Breast epithelium (tissue), 3 donors: ENCODE measurements around the gene PAPPA.

Experiments used
- POLR2A ChIP-seq: fragments of 450-650 bp; IDR thresholded peaks from one replicate; pipeline ENCODE4 v1.6.1; 2016; ENCODE audit warnings: antibody characterized with exemption, mild to moderate bottlenecking, moderate library complexity
- POLR2AphosphoS5 ChIP-seq, 3 donors: sonication (generic); formaldehyde crosslinking; IDR thresholded peaks; one replicate each; pipeline ENCODE4 v1.6.1; 2017; ENCODE audit warnings: antibody characterized with exemption in 3 of 3
- TF ChIP-seq, protein P1 (sequence below), 3 donors: fragments of 450-650 bp; IDR thresholded peaks; one replicate each; pipeline ENCODE4 v1.5.1; 2016 to 2017; ENCODE audit warnings: antibody characterized with exemption in 3 of 3, mild to moderate bottlenecking in 3 of 3, moderate library complexity in 3 of 3

DNA sequence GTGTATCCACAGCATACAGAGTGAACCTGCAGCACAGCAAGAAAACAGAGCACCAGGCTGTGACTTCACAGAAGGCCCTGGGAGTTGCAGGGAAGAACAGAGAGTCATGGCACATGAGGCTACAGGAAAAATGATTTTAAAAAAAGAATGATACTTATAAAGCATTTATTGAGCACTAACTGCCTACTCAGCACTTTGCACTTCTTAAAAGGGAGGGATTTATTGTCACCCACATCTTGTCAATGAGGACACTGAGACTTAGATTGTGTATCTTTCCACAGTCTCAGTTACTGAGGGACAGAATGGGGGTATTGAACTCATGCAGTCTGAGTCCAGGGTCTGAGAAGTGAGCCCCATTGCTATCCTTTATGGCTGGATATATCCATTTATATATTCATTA, 288.9 kb downstream of the PAPPA start:
- TF ChIP-seq POLR2AphosphoS5 (IDR thresholded peaks at IDR 0.05) (no peak), POLR2A (no peak)
- TF ChIP-seq, protein P1, sequence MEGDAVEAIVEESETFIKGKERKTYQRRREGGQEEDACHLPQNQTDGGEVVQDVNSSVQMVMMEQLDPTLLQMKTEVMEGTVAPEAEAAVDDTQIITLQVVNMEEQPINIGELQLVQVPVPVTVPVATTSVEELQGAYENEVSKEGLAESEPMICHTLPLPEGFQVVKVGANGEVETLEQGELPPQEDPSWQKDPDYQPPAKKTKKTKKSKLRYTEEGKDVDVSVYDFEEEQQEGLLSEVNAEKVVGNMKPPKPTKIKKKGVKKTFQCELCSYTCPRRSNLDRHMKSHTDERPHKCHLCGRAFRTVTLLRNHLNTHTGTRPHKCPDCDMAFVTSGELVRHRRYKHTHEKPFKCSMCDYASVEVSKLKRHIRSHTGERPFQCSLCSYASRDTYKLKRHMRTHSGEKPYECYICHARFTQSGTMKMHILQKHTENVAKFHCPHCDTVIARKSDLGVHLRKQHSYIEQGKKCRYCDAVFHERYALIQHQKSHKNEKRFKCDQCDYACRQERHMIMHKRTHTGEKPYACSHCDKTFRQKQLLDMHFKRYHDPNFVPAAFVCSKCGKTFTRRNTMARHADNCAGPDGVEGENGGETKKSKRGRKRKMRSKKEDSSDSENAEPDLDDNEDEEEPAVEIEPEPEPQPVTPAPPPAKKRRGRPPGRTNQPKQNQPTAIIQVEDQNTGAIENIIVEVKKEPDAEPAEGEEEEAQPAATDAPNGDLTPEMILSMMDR (IDR thresholded peaks at IDR 0.05) = no peak
